HG02943 (cell line): ENCODE data around the gene SCYL3.
"Not testable (repeated sequence)": the region's sequence is repeated elsewhere in the genome, so short reads cannot be mapped to it uniquely, and the experiment has no call there.

Experiments
- ATAC-seq: cut with Tn5 transposase; IDR thresholded peaks from one replicate; pipeline ENCODE4 v1.9.1; 2021; ENCODE audit warnings: mild to moderate bottlenecking, low read depth, moderate library complexity; ENCODE audit not compliant: unreplicated experiment

SCYL3 gene

DNA sequence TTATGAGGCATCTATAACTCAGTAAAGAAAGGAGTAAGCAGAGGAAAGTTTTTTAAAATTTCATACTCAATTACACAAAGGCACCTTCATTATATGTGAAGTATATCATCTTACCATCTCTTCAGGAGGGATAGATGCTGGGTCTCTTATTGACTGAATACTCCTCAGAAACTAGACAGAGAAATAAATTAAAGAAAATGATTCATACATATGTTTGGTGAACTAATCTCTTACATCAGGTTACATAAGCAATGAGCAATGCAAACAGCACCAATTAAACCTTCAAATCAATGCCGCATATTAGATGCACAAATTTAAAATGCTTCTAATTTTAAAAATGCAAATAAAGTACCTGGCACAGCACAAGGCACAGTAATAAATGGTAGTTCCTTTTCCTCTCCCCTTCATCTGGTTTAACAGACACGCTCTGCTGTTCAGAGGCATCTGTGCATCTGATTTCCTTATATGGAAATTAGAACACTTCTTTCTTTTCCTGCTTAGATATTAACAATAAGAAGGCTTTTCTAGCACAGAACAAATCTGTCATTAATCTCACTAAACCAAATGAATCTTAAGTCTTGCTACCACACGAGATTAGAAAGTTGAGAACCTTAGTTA, 20.0 kb downstream of the SCYL3 start:
- ATAC-seq = no peak

DNA sequence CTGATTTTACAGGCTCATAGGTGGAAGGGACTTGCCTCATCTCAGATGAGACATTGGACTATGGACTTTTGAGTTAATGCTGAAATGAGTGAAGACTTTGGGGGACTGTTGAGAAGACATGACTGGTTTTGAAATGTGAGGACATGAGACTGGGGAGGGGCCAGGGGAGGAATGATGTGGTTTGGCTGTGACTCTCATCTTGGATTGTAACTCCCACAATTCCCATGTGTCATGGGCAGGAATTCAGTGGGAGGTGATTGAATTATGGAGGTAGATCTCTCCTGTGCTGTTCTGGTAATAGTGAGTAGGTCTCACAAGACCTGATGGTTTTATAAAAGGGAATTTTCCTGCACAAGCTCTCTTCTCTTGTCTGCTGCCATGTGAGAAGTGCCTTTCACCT, 20.8 kb downstream of the SCYL3 start:
- ATAC-seq = no peak

DNA sequence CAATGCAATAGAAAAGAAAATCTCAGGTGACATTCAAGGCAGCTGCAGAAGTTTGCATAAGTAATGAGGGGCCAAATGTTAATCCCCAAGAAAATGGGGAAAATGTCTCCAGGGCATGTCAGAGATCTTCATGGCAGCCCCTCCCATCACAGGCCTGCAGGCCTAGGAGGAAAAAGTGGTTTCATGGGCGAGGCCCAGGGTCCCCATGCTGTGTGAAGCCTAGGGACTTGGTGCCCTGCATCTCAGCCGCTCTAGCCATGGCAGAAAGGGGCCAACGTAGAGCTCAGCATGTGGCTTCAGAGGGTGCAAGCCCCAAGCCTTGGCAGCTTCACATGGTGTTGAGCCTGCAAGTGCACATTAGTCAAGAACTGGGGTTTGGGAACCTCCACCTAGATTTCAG, 21.7 kb downstream of the SCYL3 start:
- not testable (repeated sequence) for ATAC-seq

GRCh38 chr1:169869426-169869825, 24.3 kb downstream of the SCYL3 start:
- ATAC-seq = no peak

GRCh38 chr1:169868978-169869377, 24.7 kb downstream of the SCYL3 start:
- no peak for ATAC-seq

DNA sequence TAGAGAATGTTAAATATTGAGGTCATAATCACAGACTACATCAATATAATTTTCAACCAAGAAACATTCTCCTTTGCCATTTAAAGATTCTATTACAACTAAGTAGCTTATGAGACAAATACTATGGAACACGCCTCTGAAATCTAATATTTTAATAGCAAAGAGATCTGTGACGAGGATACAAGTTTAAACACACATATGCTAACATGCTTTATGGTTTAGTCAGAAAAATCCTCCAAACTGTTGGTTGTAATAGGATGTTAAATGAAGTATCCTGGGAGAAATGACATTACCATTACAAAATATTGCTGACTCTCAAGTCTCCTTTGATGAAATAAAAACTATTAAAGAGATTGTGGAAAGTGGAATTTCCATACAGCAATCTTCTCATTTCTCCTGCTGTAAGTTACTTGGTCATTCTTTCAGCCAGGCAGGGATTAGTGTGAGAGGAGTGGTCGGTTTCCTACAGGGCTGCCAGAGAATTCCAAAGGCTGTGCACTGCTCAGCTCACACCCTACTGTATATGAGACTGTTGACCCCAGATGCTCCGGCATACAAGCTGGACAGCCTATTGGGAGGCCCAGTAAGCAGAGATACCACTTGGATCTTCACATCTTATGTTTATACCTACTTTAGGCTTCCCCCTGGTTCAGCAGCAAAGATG, 26.6 kb downstream of the SCYL3 start:
- ATAC-seq = no peak

GRCh38 chr1:169866577-169866976, 27.1 kb downstream of the SCYL3 start:
- no peak for ATAC-seq

GRCh38 chr1:169864531-169864930, 29.2 kb downstream of the SCYL3 start:
- not testable (repeated sequence) for ATAC-seq

- no peak for ATAC-seq
These were observed 32.9 kb downstream of the SCYL3 start for GRCh38 chr1:169860750-169861149.

GRCh38 chr1:169860187-169860586, 33.5 kb downstream of the SCYL3 start:
- no peak for ATAC-seq

DNA sequence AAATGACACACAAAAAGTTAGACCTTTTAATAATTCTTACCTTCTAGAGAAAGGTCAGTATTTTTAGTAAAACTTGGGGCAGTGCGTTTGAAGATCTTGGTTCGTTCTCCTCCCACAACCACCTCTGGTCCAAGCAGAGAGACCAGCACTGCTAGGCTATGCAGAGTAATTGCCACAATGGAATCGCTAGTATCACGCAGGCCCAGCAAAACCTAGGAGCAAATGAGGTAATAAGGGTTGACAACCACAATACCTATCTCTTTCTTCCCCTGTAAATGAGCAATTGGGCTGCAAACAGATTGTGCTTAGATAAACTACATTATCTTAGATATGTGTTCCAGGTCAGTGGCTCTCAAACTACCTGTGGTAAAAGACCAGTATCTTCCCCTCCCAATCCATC, 34.7 kb downstream of the SCYL3 start:
- ATAC-seq = no peak

- ATAC-seq = no peak
These were observed 35.2 kb downstream of the SCYL3 start for GRCh38 chr1:169858467-169858866.

DNA sequence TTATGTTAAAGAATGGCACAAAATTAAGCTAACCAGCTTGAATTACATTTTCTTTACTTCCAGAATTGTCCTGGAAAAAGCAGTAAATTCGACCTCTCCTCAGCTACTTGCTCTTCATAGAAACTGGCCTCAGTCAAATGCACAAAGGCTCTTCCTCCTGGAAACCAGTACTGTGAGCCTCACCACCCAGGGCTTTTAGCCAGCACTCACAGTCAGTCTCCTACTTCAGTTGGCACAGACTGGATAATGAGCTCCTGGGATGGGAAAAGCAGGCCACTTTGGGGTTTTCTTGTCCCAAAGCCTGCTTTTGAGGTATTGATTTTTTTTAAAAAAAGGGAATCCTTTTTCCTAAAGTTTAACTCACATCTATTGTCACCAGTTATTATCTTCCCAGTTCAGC, 40.4 kb downstream of the SCYL3 start:
- no peak for ATAC-seq

- no peak for ATAC-seq
These were observed 44.2 kb downstream of the SCYL3 start for GRCh38 chr1:169849346-169850022.

GRCh38 chr1:169848456-169848855, 45.2 kb downstream of the SCYL3 start:
- ATAC-seq = no peak

GRCh38 chr1:169844941-169845608, 48.6 kb downstream of the SCYL3 start:
- no peak for ATAC-seq

GRCh38 chr1:169838942-169839341, 54.8 kb downstream of the SCYL3 start:
- ATAC-seq = no peak

GRCh38 chr1:169836198-169836597, 57.5 kb downstream of the SCYL3 start:
- ATAC-seq = no peak

- ATAC-seq = no peak
These were observed 58.0 kb downstream of the SCYL3 start for GRCh38 chr1:169835647-169836046.

- ATAC-seq = no peak
These were observed 58.8 kb downstream of the SCYL3 start for GRCh38 chr1:169834869-169835268.

GRCh38 chr1:169833179-169833901, 60.4 kb downstream of the SCYL3 start:
- ATAC-seq = no peak
